B cell (primary cell): ENCODE results near the gene EDN1. TPM values are rescaled to one million over a fixed set of nuclear protein-coding genes. Genes with fewer than 3 reads are reported as not detected.

ENCODE experiments used
- ATAC-seq: fragments of 200-7000 bp; cut with Tn5 transposase; one replicate; pipeline ENCODE4 v1.10.0; 2021; ENCODE audit warnings: low read depth, mild to moderate bottlenecking, moderate number of reproducible peaks, moderate library complexity
- CTCF ChIA-PET: fragments of 350-600 bp; sonication (Branson Sonifier 250); formaldehyde crosslinking; loops from one replicate; lab custom pipeline; 2021; ENCODE audit warnings: antibody characterized with exemption, inconsistent platforms; lab: Charles Lee
- POLR2A ChIA-PET: fragments of 350-600 bp; sonication (Branson Sonifier 250); formaldehyde crosslinking; loops from one replicate; lab custom pipeline; 2021; ENCODE audit warnings: antibody characterized with exemption; lab: Charles Lee
- DNase-seq: peaks from one replicate; pipeline ENCODE4 v3.0.0; 2013
- H2AFZ ChIP-seq: 2 replicates; pipeline ENCODE4 v1.6.1; 2012; ENCODE audit warnings: mild to moderate bottlenecking, low read depth, low read length; ENCODE audit not compliant: insufficient read depth, poor library complexity, severe bottlenecking
- H3K27ac ChIP-seq, 2 donors: 1 replicate in 1 of 2; 2 replicates in 1 of 2; pipeline ENCODE4 v1.5.1; 2012 to 2013; ENCODE audit warnings: low read length in 2 of 2, mild to moderate bottlenecking in 2 of 2, moderate library complexity in 1 of 2
- H3K27me3 ChIP-seq, 4 experiments: fragments of 200-600 bp in 1 of 4; sonication (generic) in 1 of 4; replicated peaks in 1 of 4; 1 replicate in 2 of 4; 2 replicates in 2 of 4; pipeline versions ENCODE4 v1.6.1 to v1.7.0; 2013 to 2016; ENCODE audit warnings: low read length in 3 of 4, mild to moderate bottlenecking in 2 of 4, mixed read lengths in 1 of 4, moderate library complexity in 1 of 4; ENCODE audit not compliant: insufficient read depth in 4 of 4, control insufficient read depth in 3 of 4; ENCODE audit errors: control extremely low read depth in 1 of 4
- H3K36me3 ChIP-seq, 2 experiments: replicated peaks in 1 of 2; 1 replicate in 1 of 2; 2 replicates in 1 of 2; pipeline versions ENCODE4 v1.6.1 to v1.7.1; 2013; ENCODE audit warnings: low read length in 1 of 2; ENCODE audit not compliant: insufficient read depth in 2 of 2, control insufficient read depth in 1 of 2; ENCODE audit errors: control extremely low read depth in 1 of 2, extremely low read depth in 1 of 2
- H3K4me1 ChIP-seq, 2 donors: fragments of 200-600 bp in 1 of 2; sonication (generic) in 1 of 2; 1 replicate in 1 of 2; 2 replicates in 1 of 2; pipeline versions ENCODE4 v1.5.1 to v1.6.1; 2013 to 2017; ENCODE audit warnings: low read length in 2 of 2; ENCODE audit not compliant: control insufficient read depth in 2 of 2, insufficient read depth in 2 of 2
- H3K4me2 ChIP-seq: replicated peaks from 2 replicates; pipeline ENCODE3; 2012; ENCODE audit warnings: mild to moderate bottlenecking, low read depth, low read length; ENCODE audit not compliant: poor library complexity, severe bottlenecking
- H3K4me3 ChIP-seq, 5 experiments: fragments of 200-600 bp in 1 of 5; sonication (generic) in 1 of 5; 1 replicate in 3 of 5; 2 replicates in 2 of 5; pipeline versions ENCODE4 v1.5.1 to v1.7.0; 2011 to 2016; ENCODE audit warnings: low read length in 4 of 5, mild to moderate bottlenecking in 4 of 5, low read depth in 2 of 5, control low read depth in 1 of 5, moderate library complexity in 1 of 5; ENCODE audit not compliant: insufficient read depth in 1 of 5; ENCODE audit errors: control extremely low read depth in 1 of 5, extremely low read depth in 1 of 5
- H3K79me2 ChIP-seq: fragments of 200-600 bp; sonication (generic); one replicate; pipeline ENCODE4 v1.6.0; 2016; ENCODE audit warnings: low read length; ENCODE audit not compliant: control insufficient read depth, insufficient read depth
- H3K9ac ChIP-seq: fragments of 200-600 bp; sonication (generic); 2 replicates; pipeline ENCODE4 v1.6.1; 2017; ENCODE audit warnings: mild to moderate bottlenecking, low read length, moderate library complexity
- H3K9me3 ChIP-seq, 3 donors: one replicate each; pipeline versions ENCODE4 v1.6.1 to v1.7.1; 2013; ENCODE audit warnings: low read length in 2 of 3; ENCODE audit not compliant: control insufficient read depth in 2 of 3, insufficient read depth in 1 of 3; ENCODE audit errors: control extremely low read depth in 1 of 3
- H4K20me1 ChIP-seq: 2 replicates; pipeline ENCODE4 v1.6.0; 2012; ENCODE audit warnings: mild to moderate bottlenecking, low read length; ENCODE audit not compliant: insufficient read depth, control insufficient read depth, poor library complexity, severe bottlenecking
- H3K27ac Mint-ChIP-seq: one replicate; pipeline ENCODE4 v1.8.0; 2021; ENCODE audit warnings: mixed read lengths
- H3K27me3 Mint-ChIP-seq: one replicate; pipeline ENCODE4 v1.8.0; 2021; ENCODE audit warnings: mixed read lengths
- H3K4me1 Mint-ChIP-seq: one replicate; pipeline ENCODE4 v1.8.0; 2021; ENCODE audit warnings: mixed read lengths
- H3K4me3 Mint-ChIP-seq: one replicate; pipeline ENCODE4 v1.8.0; 2021; ENCODE audit warnings: mixed read lengths
- H3K9me3 Mint-ChIP-seq: one replicate; pipeline ENCODE4 v1.8.0; 2022; ENCODE audit warnings: mixed read lengths; ENCODE audit not compliant: insufficient read depth
- EZH2 ChIP-seq: IDR thresholded peaks from 2 replicates; pipeline ENCODE4 v1.6.1; 2012; ENCODE audit warnings: borderline replicate concordance, low read depth, mild to moderate bottlenecking, moderate library complexity, low read length; ENCODE audit not compliant: insufficient read depth, poor library complexity, severe bottlenecking
- WGBS: methylation state at CpG from one replicate; pipeline ENCODE4 v1.1.5; 2013; ENCODE audit warnings: missing lambda C conversion rate; ENCODE audit not compliant: insufficient coverage; 5-methylcytosine and 5-hydroxymethylcytosine counted together
- intact Hi-C: fragments of 100-400 bp; cut with micrococcal nuclease; formaldehyde crosslinking; loops from one replicate; pipeline ENCODE4 v1.10.0; 2022
- polyA plus RNA-seq: library from polyadenylated mRNA; depleted of rRNA; stranded (reverse); fragments of >200 nt; gene quantifications from 2 replicates; pipeline ENCODE4 v1.2.3, GENCODE V29; 2012
- total RNA-seq, 2 donors: library from RNA; stranded (reverse); fragments of 120-200 nt in 1 of 2; gene quantifications; 1 replicate in 1 of 2; 2 replicates in 1 of 2; pipeline versions ENCODE4 v1.2.3 to v1.2.4, GENCODE V29; 2013 to 2022
- TF ChIP-seq, protein P1 (sequence below): fragments of 200-600 bp; IDR thresholded peaks from one replicate; pipeline ENCODE4 v1.8.0; 2022; ENCODE audit warnings: antibody characterized with exemption, mild to moderate bottlenecking

EDN1 gene
- total and polyA plus RNA-seq, 2 donors (not counting 1 experiment from before 2014, with no cell fraction given), result 1.4 to 2.1 TPM

DNA sequence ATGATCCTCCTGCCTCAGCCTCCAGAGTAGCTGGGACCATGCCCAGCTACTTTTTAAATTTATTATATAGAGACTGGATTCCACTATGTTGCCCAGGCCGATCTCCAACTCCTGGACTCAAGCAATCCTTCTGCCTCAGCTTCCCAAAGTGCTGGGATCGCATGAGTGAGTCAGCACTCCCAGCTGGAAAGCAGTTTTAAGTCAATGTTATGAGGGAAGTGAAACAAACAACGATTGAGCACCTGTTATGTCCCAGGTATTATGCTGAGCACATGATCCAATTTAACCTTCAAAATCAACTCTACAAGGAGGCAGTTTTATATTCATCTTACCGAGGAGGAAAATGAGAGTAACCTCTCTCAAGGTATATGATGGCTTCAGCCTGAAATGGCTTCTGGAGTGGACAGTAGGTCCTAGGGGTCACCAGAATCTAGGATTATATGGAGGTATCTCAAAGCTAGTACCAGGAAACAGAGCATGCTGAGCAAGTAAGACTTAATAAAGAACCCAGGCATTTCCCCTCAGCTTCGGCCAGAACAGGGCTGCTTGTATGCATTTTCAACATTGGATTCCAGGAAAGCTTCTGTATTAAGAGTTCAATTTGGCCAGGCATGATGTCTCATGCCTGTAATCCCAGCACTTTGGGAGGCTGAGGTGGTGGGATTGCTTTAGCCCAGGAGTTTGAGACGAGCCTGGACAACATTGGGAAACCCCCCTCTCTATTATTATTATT is 55.0 kb downstream of the EDN1 start:
- CTCF ChIA-PET, result no interaction called here
- H3K27ac Mint-ChIP-seq, result no peak overlapping the region
- Histone ChIP-seq H3K4me1 (no peaks in the 10 kb centered on the region), H3K27me3 (peaks cover 0 to 2% (median 0%) of the 10 kb centered on the region in 4 experiments), H2AFZ (no peak overlapping the region), H4K20me1 (no peaks in the 10 kb centered on the region), H3K9me3 (no peaks in the 10 kb centered on the region), H3K4me2 (no peak overlapping the region), H3K79me2 (no peaks in the 10 kb centered on the region), H3K4me3 (no peak overlapping the region), H3K27ac (no peak overlapping the region), H3K36me3 (no peaks in the 10 kb centered on the region), H3K9ac (no peak overlapping the region)
- DNase-seq, result no peak
- no peak for TF ChIP-seq EZH2
- TF ChIP-seq, protein P1, sequence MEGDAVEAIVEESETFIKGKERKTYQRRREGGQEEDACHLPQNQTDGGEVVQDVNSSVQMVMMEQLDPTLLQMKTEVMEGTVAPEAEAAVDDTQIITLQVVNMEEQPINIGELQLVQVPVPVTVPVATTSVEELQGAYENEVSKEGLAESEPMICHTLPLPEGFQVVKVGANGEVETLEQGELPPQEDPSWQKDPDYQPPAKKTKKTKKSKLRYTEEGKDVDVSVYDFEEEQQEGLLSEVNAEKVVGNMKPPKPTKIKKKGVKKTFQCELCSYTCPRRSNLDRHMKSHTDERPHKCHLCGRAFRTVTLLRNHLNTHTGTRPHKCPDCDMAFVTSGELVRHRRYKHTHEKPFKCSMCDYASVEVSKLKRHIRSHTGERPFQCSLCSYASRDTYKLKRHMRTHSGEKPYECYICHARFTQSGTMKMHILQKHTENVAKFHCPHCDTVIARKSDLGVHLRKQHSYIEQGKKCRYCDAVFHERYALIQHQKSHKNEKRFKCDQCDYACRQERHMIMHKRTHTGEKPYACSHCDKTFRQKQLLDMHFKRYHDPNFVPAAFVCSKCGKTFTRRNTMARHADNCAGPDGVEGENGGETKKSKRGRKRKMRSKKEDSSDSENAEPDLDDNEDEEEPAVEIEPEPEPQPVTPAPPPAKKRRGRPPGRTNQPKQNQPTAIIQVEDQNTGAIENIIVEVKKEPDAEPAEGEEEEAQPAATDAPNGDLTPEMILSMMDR, result no peak
- peaks cover 5% of the 10 kb centered on the region for H3K4me1 Mint-ChIP-seq
- peaks cover 20% of the 10 kb centered on the region for H3K27me3 Mint-ChIP-seq
- H3K4me3 Mint-ChIP-seq, result no peak overlapping the region
- POLR2A ChIA-PET, result no interaction called here
- H3K9me3 Mint-ChIP-seq, result no peaks in the 10 kb centered on the region
- no peak for ATAC-seq
- intact Hi-C loops, result no loop called here
- 80% methylated on average over 1 of the region's 6 CpGs for WGBS

DNA sequence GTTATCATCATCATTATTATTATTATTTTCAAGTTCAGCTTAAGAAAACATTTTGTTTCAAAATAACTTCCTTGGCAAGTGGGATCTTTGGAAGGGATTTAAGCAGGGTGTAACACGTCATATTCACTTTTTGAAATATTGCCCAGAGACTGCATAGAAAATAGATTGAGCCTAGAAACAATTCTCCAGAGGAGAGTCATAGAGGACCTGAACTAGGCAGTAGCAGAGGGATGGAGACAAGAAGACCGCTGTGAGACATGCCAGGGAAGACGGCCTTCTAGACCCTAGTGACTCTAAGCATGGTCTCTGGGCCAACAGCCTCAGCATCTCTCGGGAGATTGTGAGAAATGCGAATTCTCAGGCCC is 55.5 kb downstream of the EDN1 start:
- H3K79me2 ChIP-seq, result no peaks in the 10 kb centered on the region
- H3K4me3 Mint-ChIP-seq, result no peak overlapping the region
- ATAC-seq (no peak), DNase-seq (no peak)
- H3K4me2 ChIP-seq, result no peak overlapping the region
- POLR2A ChIA-PET, result no interaction called here
- TF ChIP-seq, protein P1, result no peak
- no peak for TF ChIP-seq EZH2
- H3K9ac ChIP-seq, result no peak overlapping the region
- peaks cover 0 to 2% (median 0%) of the 10 kb centered on the region in 4 experiments for H3K27me3 ChIP-seq
- peaks cover 20% of the 10 kb centered on the region for H3K27me3 Mint-ChIP-seq
- peaks cover 5% of the 10 kb centered on the region for H3K4me1 Mint-ChIP-seq
- H3K27ac ChIP-seq, result no peak overlapping the region
- no peaks in the 10 kb centered on the region for H3K36me3 ChIP-seq
- no peak overlapping the region for H3K4me3 ChIP-seq
- no peaks in the 10 kb centered on the region for H4K20me1 ChIP-seq
- H3K9me3 ChIP-seq, result peaks cover 0 to under 1% (median 0%) of the 10 kb centered on the region in 3 donors
- H3K4me1 ChIP-seq, result no peaks in the 10 kb centered on the region
- no peak overlapping the region for H2AFZ ChIP-seq
- H3K27ac Mint-ChIP-seq, result no peak overlapping the region
- 93% methylated on average over 3 of the region's 5 CpGs for WGBS
- CTCF ChIA-PET, result no interaction called here
- intact Hi-C loops, result no loop called here
- peaks cover under 1% of the 10 kb centered on the region for H3K9me3 Mint-ChIP-seq
